NCI-H1092 (cell line): ENCODE data around the gene LPO.

Source experiments
- DNase-seq: peaks from one replicate; lab custom pipeline; 2025; lab: John Stamatoyannopoulos, UW

Gene LPO

GRCh38 chr17:58277802-58278595, 39.6 kb downstream of the LPO start:
- no peak for DNase-seq

DNA sequence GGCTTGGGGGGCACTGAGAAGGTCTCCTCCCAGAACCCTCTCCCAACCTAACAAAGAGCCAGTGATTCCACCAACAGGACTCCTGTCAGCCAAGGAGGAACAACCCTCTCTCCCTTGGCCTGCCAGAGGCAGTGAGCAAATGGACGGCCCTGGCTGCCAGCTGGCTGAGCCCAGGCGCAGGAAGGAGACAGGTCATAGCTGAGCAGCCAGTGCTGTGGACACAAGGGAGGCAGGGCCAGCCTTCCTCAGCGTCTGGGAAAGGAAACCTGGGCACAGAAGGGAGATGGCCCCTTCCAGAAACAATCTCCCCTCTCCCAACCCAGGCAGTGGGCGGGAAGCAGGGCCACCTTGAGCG, 40.3 kb downstream of the LPO start:
- no peak for DNase-seq

- no peak for DNase-seq
Measured at GRCh38 chr17:58279016-58279711, 40.8 kb downstream of the LPO start.

GRCh38 chr17:58279736-58280479, 41.5 kb downstream of the LPO start:
- no peak for DNase-seq

DNA sequence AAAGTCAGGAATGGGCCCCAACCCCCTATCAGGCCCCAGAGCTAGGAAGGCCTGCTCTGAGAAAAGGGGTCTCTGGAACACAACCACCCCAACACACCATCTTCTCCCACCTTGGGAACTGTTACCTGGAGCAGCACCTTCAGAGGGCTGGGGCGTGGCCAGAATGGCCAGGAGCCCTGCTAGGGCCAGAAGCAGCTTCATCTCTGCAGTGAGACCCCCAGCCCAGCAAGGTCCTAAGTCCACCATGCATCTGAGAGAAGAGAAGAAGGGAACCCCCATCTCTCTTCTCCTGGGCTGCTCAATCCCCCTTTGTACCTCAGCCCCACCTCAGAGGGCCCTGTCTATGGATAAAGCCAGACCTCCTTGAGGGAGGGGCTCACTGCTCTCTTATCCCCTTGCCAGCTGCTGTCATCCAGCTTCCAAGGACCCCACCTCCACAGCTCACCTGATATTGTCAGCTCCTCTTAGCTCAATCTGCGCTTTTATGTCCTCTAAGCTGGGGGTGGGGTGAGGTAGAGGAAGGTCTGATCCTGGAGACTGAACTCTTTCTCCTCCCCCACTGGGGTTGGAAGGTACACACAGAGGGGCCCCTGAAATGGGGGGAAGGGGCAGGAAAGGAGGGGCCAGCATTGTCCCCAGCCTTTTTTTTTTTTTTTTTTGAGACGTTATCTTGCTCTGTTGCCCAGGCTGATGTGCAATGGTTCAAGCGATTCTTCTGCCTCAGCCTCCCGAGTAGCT, 42.3 kb downstream of the LPO start, which contains the start of gene MPO:
Gene MPO (minus strand): TSS at position 456 of the 738 bp plus-strand sequence. CDS start 177 bp downstream, at position 279.
- DNase-seq, result no peak

- no peak for DNase-seq
Measured at GRCh38 chr17:58281511-58282011, 43.2 kb downstream of the LPO start.

DNA sequence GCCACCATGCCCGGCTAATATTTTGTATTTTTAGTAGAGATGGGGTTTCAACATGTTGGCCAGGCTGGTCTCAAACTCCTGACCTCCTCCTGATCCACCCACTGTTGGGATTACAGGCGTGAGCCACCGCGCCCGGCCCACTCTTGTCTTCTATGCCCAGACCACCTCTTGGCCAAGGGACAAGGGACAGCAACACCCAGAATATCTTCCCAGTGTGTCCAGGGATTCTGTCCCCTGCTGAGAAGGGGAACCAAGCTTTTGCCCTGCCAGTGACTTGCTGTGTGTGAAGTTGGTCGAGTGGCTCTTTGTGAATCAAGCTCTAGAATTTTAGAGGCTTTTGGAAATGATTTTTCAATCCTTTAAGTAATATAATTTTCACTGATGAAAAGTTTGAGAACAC, 44.1 kb downstream of the LPO start:
- DNase-seq, result no peak

DNA sequence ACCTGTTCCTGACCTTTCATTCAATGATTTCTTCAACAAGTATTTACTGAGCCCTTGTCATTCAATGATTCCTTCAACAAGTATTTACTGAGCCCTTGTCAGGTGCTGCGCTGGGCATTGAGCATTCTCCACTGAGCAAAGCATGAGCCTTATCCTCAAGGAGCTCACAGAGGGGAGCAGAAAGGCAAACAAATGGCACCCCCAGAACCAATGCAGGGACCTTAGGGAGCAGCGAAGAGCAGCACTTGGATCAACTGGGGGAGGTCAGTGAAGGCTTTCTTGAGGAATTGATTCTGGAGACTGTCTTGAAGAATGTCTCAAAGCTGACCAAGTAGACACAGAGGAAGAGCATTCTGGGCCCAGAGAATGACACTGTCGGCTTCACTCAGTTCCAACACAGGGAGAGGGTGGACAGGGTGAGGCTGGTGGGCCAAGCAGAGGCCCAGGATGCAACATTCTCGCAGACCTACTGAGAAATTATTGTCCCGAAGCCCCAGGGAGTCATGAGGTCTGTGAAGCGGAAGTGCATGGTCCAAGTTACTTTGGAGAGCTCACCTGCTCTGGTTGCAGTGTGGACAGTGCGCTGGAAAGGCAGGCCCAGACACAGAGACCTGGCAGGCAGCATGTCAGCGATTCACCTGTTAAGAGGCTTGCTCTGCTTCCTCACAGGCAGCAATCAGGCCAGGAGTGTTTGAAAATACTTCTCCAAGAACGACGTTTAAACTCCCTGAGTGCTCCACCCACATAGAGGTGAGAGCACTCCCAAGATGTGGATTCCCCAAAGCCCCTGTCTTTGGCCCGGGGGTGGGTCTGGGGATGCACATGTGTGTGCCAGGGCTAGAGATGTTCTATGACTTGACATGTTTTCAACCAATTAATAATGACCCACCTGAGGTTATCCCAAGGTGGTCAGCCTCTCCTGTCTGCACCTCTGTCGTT, 45.6 kb downstream of the LPO start:
- no peak for DNase-seq

- no peak for DNase-seq
Measured at GRCh38 chr17:58284613-58285421, 46.4 kb downstream of the LPO start.

DNA sequence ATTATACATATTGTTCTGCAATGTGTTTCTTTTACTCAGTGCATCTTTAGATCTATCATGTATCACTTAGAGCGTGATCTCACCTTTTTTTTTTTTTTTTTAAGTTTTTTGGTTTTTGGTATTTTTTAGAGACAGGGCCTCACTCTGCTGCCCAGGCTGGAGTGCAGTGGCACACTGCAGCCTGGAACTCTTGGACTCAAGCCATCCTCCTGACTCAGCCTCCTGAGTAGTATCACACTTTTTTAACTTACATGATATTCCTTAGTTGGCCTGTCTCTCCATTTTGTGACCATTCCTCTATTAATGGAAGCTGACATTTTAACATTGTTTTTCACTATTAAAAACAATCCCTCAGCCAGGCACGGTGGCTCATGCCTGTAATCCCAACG, 47.0 kb downstream of the LPO start:
- no peak for DNase-seq

DNA sequence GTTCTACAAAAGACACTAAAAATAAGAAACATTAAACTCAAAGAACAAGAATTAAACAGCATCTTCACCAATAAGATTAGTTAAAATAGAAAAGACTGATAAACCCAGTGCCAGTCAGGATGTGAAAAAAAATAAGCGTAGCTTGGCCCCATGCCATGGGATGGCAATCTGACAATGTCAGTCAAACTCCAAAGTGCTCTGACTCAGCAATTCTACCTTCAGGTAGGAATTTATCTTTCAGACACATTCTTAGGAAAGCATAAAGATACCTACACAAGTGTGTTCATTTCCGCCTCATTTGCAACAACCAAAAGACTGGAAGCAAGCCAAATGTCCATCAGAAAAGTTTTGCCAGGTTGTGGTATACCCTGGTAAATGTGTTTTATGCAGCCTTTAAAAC, 51.5 kb downstream of the LPO start:
- no peak for DNase-seq

DNA sequence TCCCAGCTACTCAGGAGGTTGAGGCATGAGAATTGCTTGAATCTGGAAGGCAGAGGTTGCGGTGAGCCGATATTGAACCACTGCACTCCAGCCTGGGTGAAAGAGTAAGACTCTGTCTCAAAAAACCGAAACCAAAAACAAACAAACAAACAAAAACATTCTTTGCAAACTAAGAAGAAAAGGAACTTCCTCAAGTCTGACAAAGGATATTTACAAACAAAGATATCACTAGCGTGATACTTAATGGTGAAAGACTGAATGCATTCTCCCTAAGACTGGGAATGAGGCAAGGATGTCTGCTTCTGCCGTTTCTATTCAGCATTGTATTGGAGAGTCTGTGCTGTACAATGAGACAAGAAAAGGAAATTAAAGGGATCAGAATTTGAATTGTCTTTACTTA, 52.9 kb downstream of the LPO start:
- no peak for DNase-seq

DNA sequence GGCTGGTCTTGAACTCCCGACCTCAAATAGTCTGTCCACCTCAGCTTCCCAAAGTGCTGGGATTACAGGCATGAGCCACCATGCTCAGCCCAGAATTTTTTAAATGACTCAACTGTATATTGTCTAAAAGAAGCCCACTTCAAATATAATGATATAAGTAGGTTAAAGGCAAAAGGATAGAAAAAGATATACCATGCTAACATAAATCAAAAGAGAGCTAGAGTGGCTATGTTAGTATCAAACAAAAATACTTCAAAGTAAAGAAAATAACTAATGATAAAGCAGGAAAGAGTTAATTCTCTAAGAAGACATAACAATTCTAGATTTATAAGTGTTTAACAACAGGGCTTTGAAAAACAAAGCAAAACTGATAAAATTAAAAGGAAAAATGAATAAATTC, 55.6 kb downstream of the LPO start:
- DNase-seq, result no peak

DNA sequence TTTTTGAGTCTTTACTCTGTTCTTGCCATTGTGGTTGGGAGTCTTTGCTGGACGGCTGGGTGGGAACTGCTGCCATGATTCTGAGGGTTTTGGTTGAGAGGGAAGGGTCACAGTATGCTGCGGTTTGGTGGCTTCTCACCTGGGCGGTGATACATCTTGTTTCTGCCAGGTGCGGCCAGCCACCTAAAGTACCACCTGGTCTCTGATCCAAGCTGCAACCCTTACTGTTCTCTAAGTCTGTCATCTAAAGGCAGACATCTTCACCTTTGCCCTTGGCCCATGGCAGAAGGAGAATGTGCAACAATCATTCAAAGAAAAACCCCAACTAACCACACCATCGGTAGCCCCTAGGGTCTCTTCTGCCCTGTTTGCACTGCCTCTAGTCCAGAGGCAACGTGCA, 62.0 kb downstream of the LPO start:
- no peak for DNase-seq

GRCh38 chr17:58301504-58302150, 63.2 kb downstream of the LPO start:
- no peak for DNase-seq

GRCh38 chr17:58302171-58302918, 64.0 kb downstream of the LPO start:
- no peak for DNase-seq

DNA sequence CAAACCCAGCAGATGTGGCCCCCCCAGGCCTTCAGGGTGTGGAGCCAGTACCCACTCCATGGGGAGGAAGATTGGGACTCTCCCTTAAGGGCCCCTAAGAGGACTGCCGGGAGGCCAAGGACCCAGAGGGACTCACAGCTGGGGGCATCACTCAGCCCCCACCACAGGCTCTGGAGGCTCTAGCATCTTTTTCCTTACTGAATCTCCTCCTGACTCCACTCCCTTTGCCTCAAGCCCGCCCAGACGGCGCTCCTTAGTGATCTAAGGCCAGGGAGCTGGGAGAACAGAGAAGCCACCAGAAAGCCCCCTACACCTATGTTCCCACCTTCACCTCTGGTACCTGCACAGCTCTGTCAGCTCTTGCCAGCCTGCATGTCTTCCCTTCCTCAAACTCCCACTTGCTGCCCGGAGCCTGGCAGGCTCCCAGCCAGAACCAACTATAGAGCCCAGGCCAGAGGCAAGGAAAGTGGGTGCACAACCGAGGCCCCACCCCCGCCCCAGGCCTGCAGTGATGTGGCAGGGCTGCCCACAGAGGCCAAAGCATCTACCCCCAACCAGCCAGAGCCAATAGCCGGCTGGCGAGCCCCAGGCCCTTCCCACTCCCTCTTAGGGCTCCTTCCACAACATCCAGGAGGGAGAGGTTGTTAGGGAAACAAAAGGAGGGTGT, 64.7 kb downstream of the LPO start:
- no peak for DNase-seq
